Central memory CD8-positive, alpha-beta T cell (primary cell): ENCODE data around the gene MB21D2.
A peak's percentile ranks its signal among the peaks of the same experiment; 100 is the strongest.

Experiments used
- ATAC-seq: fragments of 150-1000 bp; cut with Tn5 transposase; replicated peaks from 2 replicates; pipeline ENCODE4 v1.10.0; 2022; ENCODE audit warnings: mild to moderate bottlenecking, moderate FRiP score, moderate number of reproducible peaks; ENCODE audit not compliant: poor library complexity, severe bottlenecking; ENCODE audit errors: extremely low read depth
- DNase-seq, 2 donors: peaks; one replicate each; pipeline ENCODE4 v3.0.0; 2021; ENCODE audit warnings: low spot score in 2 of 2
- H3K27ac Mint-ChIP-seq: one replicate; pipeline ENCODE4 v1.8.0; 2022; ENCODE audit warnings: low read depth, mild to moderate bottlenecking, moderate library complexity, mixed read lengths
- H3K27me3 Mint-ChIP-seq: one replicate; pipeline ENCODE4 v1.8.0; 2022; ENCODE audit warnings: mixed read lengths
- H3K36me3 Mint-ChIP-seq: one replicate; pipeline ENCODE4 v1.8.0; 2022; ENCODE audit warnings: mild to moderate bottlenecking, moderate library complexity, mixed read lengths; ENCODE audit not compliant: insufficient read depth
- H3K4me1 Mint-ChIP-seq: one replicate; pipeline ENCODE4 v1.8.0; 2022; ENCODE audit warnings: mixed read lengths
- H3K4me3 Mint-ChIP-seq: one replicate; pipeline ENCODE4 v1.8.0; 2022; ENCODE audit warnings: mild to moderate bottlenecking, moderate library complexity, mixed read lengths
- H3K9me3 Mint-ChIP-seq: one replicate; pipeline ENCODE4 v1.8.0; 2022; ENCODE audit warnings: mixed read lengths

The MB21D2 gene

GRCh38 chr3:192899540-192899982 lies 18.1 kb downstream of the MB21D2 start:
- H3K4me1 Mint-ChIP-seq = peaks cover 11% of the 10 kb centered on the region
- H3K9me3 Mint-ChIP-seq = peaks cover 19% of the 10 kb centered on the region
- H3K27me3 Mint-ChIP-seq = peaks cover 23% of the 10 kb centered on the region
- ATAC-seq (no peak), DNase-seq (no peak)
- H3K36me3 Mint-ChIP-seq = peaks cover 3% of the 10 kb centered on the region
- H3K27ac Mint-ChIP-seq = no peak overlapping the region
- H3K4me3 Mint-ChIP-seq = no peak overlapping the region

GRCh38 chr3:192897005-192897404 lies 20.7 kb downstream of the MB21D2 start:
- ATAC-seq = no peak
- H3K9me3 Mint-ChIP-seq = peaks cover 19% of the 10 kb centered on the region
- H3K4me3 Mint-ChIP-seq = no peak overlapping the region
- H3K27ac Mint-ChIP-seq = no peak overlapping the region
- H3K4me1 Mint-ChIP-seq = peaks cover 11% of the 10 kb centered on the region
- H3K27me3 Mint-ChIP-seq = peaks cover 23% of the 10 kb centered on the region
- peaks cover 3% of the 10 kb centered on the region for H3K36me3 Mint-ChIP-seq
- no peak for DNase-seq

GRCh38 chr3:192896208-192896607 lies 21.4 kb downstream of the MB21D2 start:
- ATAC-seq (no peak), DNase-seq (no peak)
- H3K27ac Mint-ChIP-seq = no peak overlapping the region

GRCh38 chr3:192894676-192895075 lies 23.0 kb downstream of the MB21D2 start:
- Mint-ChIP-seq H3K4me3 (no peak overlapping the region), H3K4me1 (peaks cover 9% of the 10 kb centered on the region), H3K36me3 (peaks cover 3% of the 10 kb centered on the region), H3K27ac (no peak overlapping the region), H3K9me3 (peaks cover 18% of the 10 kb centered on the region), H3K27me3 (peaks cover 23% of the 10 kb centered on the region)
- DNase-seq (no peak), ATAC-seq (no peak)

More at GRCh38 chr3:192896208-192896607, 21.4 kb downstream of the MB21D2 start:
- Mint-ChIP-seq H3K9me3 (peaks cover 19% of the 10 kb centered on the region), H3K36me3 (peaks cover 3% of the 10 kb centered on the region), H3K4me1 (peaks cover 11% of the 10 kb centered on the region), H3K4me3 (no peak overlapping the region), H3K27me3 (peaks cover 23% of the 10 kb centered on the region)

GRCh38 chr3:192892981-192893700 lies 24.5 kb downstream of the MB21D2 start:
- Mint-ChIP-seq H3K9me3 (peaks cover 5% of the 10 kb centered on the region), H3K36me3 (peaks cover 2% of the 10 kb centered on the region), H3K4me1 (no peaks in the 10 kb centered on the region), H3K27ac (peak overlapping the region; percentile 87), H3K27me3 (peaks cover 23% of the 10 kb centered on the region), H3K4me3 (no peak overlapping the region)
- ATAC-seq = peak; percentile 79
- peak in 1 of 2 donors; percentile 13 for DNase-seq

- Mint-ChIP-seq H3K27me3 (peaks cover 11% of the 10 kb centered on the region), H3K4me1 (no peaks in the 10 kb centered on the region), H3K4me3 (no peak overlapping the region), H3K9me3 (no peaks in the 10 kb centered on the region), H3K27ac (no peak overlapping the region), H3K36me3 (peaks cover 3% of the 10 kb centered on the region)
- ATAC-seq (no peak), DNase-seq (no peak)
These were observed 27.0 kb downstream of the MB21D2 start for GRCh38 chr3:192890347-192891335.

- H3K36me3 Mint-ChIP-seq = peaks cover 2% of the 10 kb centered on the region
- H3K27me3 Mint-ChIP-seq = peaks cover 2% of the 10 kb centered on the region
- no peaks in the 10 kb centered on the region for H3K4me1 Mint-ChIP-seq
- H3K4me3 Mint-ChIP-seq = no peak overlapping the region
- no peak overlapping the region for H3K27ac Mint-ChIP-seq
- ATAC-seq (no peak), DNase-seq (no peak)
- no peaks in the 10 kb centered on the region for H3K9me3 Mint-ChIP-seq
These were observed 28.0 kb downstream of the MB21D2 start for GRCh38 chr3:192889679-192890078.

- Mint-ChIP-seq H3K27ac (no peak overlapping the region), H3K4me1 (no peaks in the 10 kb centered on the region)
These were observed 29.5 kb downstream of the MB21D2 start for GRCh38 chr3:192888190-192888589.

GRCh38 chr3:192887701-192888100 lies 30.0 kb downstream of the MB21D2 start:
- H3K36me3 Mint-ChIP-seq = peaks cover 2% of the 10 kb centered on the region
- ATAC-seq = no peak
- H3K27me3 Mint-ChIP-seq = no peaks in the 10 kb centered on the region
- H3K27ac Mint-ChIP-seq = no peak overlapping the region
- H3K4me1 Mint-ChIP-seq = no peaks in the 10 kb centered on the region
- H3K4me3 Mint-ChIP-seq = no peak overlapping the region
- DNase-seq = no peak
- no peaks in the 10 kb centered on the region for H3K9me3 Mint-ChIP-seq

More at GRCh38 chr3:192888190-192888589, 29.5 kb downstream of the MB21D2 start:
- Mint-ChIP-seq H3K27me3 (no peaks in the 10 kb centered on the region), H3K9me3 (no peaks in the 10 kb centered on the region), H3K36me3 (peaks cover 2% of the 10 kb centered on the region), H3K4me3 (no peak overlapping the region)
- DNase-seq (no peak), ATAC-seq (no peak)

GRCh38 chr3:192887047-192887446 lies 30.6 kb downstream of the MB21D2 start:
- ATAC-seq (no peak), DNase-seq (no peak)
- H3K9me3 Mint-ChIP-seq = no peaks in the 10 kb centered on the region
- H3K27ac Mint-ChIP-seq = no peak overlapping the region
- peaks cover 2% of the 10 kb centered on the region for H3K36me3 Mint-ChIP-seq
- H3K4me1 Mint-ChIP-seq = no peaks in the 10 kb centered on the region
- H3K27me3 Mint-ChIP-seq = no peaks in the 10 kb centered on the region
- peak overlapping the region; percentile 26 for H3K4me3 Mint-ChIP-seq

- Mint-ChIP-seq H3K27me3 (no peaks in the 10 kb centered on the region), H3K4me1 (no peaks in the 10 kb centered on the region), H3K27ac (no peak overlapping the region), H3K9me3 (no peaks in the 10 kb centered on the region), H3K4me3 (no peak overlapping the region), H3K36me3 (peaks cover 2% of the 10 kb centered on the region)
- no peak for DNase-seq
- no peak for ATAC-seq
These were observed 32.6 kb downstream of the MB21D2 start for GRCh38 chr3:192884777-192885773.

- no peaks in the 10 kb centered on the region for H3K4me1 Mint-ChIP-seq
- H3K4me3 Mint-ChIP-seq = no peak overlapping the region
- peaks cover 2% of the 10 kb centered on the region for H3K36me3 Mint-ChIP-seq
- no peak for DNase-seq
- H3K27ac Mint-ChIP-seq = no peak overlapping the region
- H3K9me3 Mint-ChIP-seq = no peaks in the 10 kb centered on the region
- ATAC-seq = no peak
- no peaks in the 10 kb centered on the region for H3K27me3 Mint-ChIP-seq
These were observed 34.1 kb downstream of the MB21D2 start for GRCh38 chr3:192883512-192883911.
